IMR-90 (cell line): ENCODE measurements around the gene ZFYVE28. TPM values are rescaled to one million over a fixed set of nuclear protein-coding genes. Genes with fewer than 3 reads are reported as not detected.

Experiments used
- ATAC-seq: fragments of 200-7000 bp; cut with Tn5 transposase; 2 replicates; pipeline ENCODE4 v1.9.1; 2020; ENCODE audit warnings: low read depth, mild to moderate bottlenecking, moderate library complexity
- BruUV-seq: library from RNA; stranded (reverse); fragments of 400-500 nt; replicated peaks from 2 replicates; lab custom pipeline; 2021; lab: Mats Ljungman, UMichigan
- CTCF ChIA-PET: fragments of 300-600 bp; formaldehyde crosslinking; extraction: SDS; loops from one replicate; lab custom pipeline; 2021; ENCODE audit warnings: antibody characterized with exemption; lab: Yijun Ruan, JAX
- POLR2A ChIA-PET: fragments of 300-600 bp; sonication (Branson Sonifier 250); formaldehyde crosslinking; loops from one replicate; lab custom pipeline; 2022; ENCODE audit warnings: antibody characterized with exemption; ENCODE audit not compliant: unreplicated experiment; lab: Charles Lee
- DNase-seq: peaks from one replicate; pipeline ENCODE4 v3.0.0; 2013
- H2AFZ ChIP-seq: replicated peaks from 2 replicates; pipeline ENCODE3; 2013; ENCODE audit warnings: low read length, mild to moderate bottlenecking; ENCODE audit not compliant: poor library complexity
- H2AK5ac ChIP-seq: 2 replicates; pipeline ENCODE4 v1.6.1; 2013; ENCODE audit warnings: low read depth, low read length, inconsistent platforms
- H2AK9ac ChIP-seq: replicated peaks from 2 replicates; pipeline ENCODE3; 2013; ENCODE audit warnings: mild to moderate bottlenecking, low read depth, low read length, moderate library complexity; ENCODE audit not compliant: poor library complexity
- H2BK120ac ChIP-seq: 2 replicates; pipeline ENCODE4 v1.6.1; 2013; ENCODE audit warnings: low read depth, low read length, inconsistent platforms
- H2BK15ac ChIP-seq: 3 replicates; pipeline ENCODE4 v1.6.1; 2013; ENCODE audit warnings: low read depth, low read length, inconsistent platforms
- H2BK20ac ChIP-seq: 2 replicates; pipeline ENCODE4 v1.6.1; 2013; ENCODE audit warnings: low read depth, mild to moderate bottlenecking, inconsistent platforms, low read length, moderate library complexity
- H2BK5ac ChIP-seq: 2 replicates; pipeline ENCODE4 v1.6.1; 2013; ENCODE audit warnings: mild to moderate bottlenecking, low read depth, low read length, inconsistent platforms; ENCODE audit not compliant: poor library complexity, severe bottlenecking
- H3K14ac ChIP-seq: replicated peaks from 2 replicates; pipeline ENCODE4 v1.6.1; 2013; ENCODE audit warnings: low read depth, low read length, inconsistent platforms
- H3K18ac ChIP-seq: 2 replicates; pipeline ENCODE4 v1.6.1; 2013; ENCODE audit warnings: low read depth, low read length, control low read depth
- H3K23ac ChIP-seq: 2 replicates; pipeline ENCODE4 v1.6.1; 2013; ENCODE audit warnings: low read depth, low read length, inconsistent platforms
- H3K27ac ChIP-seq: 2 replicates; pipeline ENCODE4 v1.5.1; 2013; ENCODE audit warnings: mild to moderate bottlenecking, control low read depth, low read length; ENCODE audit not compliant: insufficient read depth
- H3K27me3 ChIP-seq: 2 replicates; pipeline ENCODE4 v1.6.1; 2013; ENCODE audit warnings: low read length; ENCODE audit not compliant: control insufficient read depth, insufficient read depth
- H3K36me3 ChIP-seq: 2 replicates; pipeline ENCODE4 v1.6.1; 2013; ENCODE audit warnings: low read length, mixed read lengths; ENCODE audit not compliant: control insufficient read depth, insufficient read depth
- H3K4ac ChIP-seq: 2 replicates; pipeline ENCODE4 v1.6.1; 2013; ENCODE audit warnings: low read depth, low read length, inconsistent platforms
- H3K4me1 ChIP-seq: 2 replicates; pipeline ENCODE4 v1.6.1; 2013; ENCODE audit warnings: low read length, mixed read lengths; ENCODE audit not compliant: control insufficient read depth, insufficient read depth
- H3K4me2 ChIP-seq: 2 replicates; pipeline ENCODE4 v1.6.1; 2013; ENCODE audit warnings: low read depth, mild to moderate bottlenecking, control low read depth, low read length, moderate library complexity
- H3K4me3 ChIP-seq: 2 replicates; pipeline ENCODE4 v1.5.1; 2013; ENCODE audit warnings: low read depth, mild to moderate bottlenecking, control low read depth, low read length, moderate library complexity; ENCODE audit not compliant: insufficient read depth
- H3K56ac ChIP-seq: 2 replicates; pipeline ENCODE4 v1.6.1; 2013; ENCODE audit warnings: low read length, inconsistent platforms; ENCODE audit not compliant: insufficient read depth; ENCODE audit errors: extremely low read depth
- H3K79me1 ChIP-seq, 2 experiments: 2 replicates each; pipeline ENCODE4 v1.6.1; 2013; ENCODE audit warnings: low read length in 2 of 2, inconsistent platforms in 1 of 2, low read depth in 1 of 2
- H3K9ac ChIP-seq: 2 replicates; pipeline ENCODE4 v1.6.1; 2013; ENCODE audit warnings: low read depth, low read length, control low read depth
- H3K9me1 ChIP-seq: 2 replicates; pipeline ENCODE4 v1.6.1; 2013; ENCODE audit warnings: low read length, inconsistent platforms; ENCODE audit not compliant: insufficient read depth
- H3K9me3 ChIP-seq: 2 replicates; pipeline ENCODE4 v1.6.1; 2013; ENCODE audit warnings: low read length; ENCODE audit not compliant: control insufficient read depth, insufficient read depth
- H4K20me1 ChIP-seq: 2 replicates; pipeline ENCODE4 v1.6.1; 2013; ENCODE audit warnings: low read length, inconsistent platforms; ENCODE audit not compliant: insufficient read depth
- H4K5ac ChIP-seq: 2 replicates; pipeline ENCODE4 v1.6.1; 2013; ENCODE audit warnings: mild to moderate bottlenecking, low read depth, low read length, control low read depth
- H4K8ac ChIP-seq, 2 experiments: 2 replicates each; pipeline ENCODE4 v1.6.1; 2013; ENCODE audit warnings: low read depth in 2 of 2, low read length in 2 of 2, control low read depth in 1 of 2, inconsistent platforms in 1 of 2
- H4K91ac ChIP-seq: 2 replicates; pipeline ENCODE4 v1.6.1; 2013; ENCODE audit warnings: low read depth, low read length, inconsistent platforms; ENCODE audit not compliant: insufficient read depth
- BHLHE40 ChIP-seq: fragments of 150-350 bp; IDR thresholded peaks from 2 replicates; pipeline ENCODE4 v1.6.1; 2016; ENCODE audit warnings: mild to moderate bottlenecking, low read depth, low read length
- CEBPB ChIP-seq: IDR thresholded peaks from 2 replicates; pipeline ENCODE4 v1.6.1; 2012; ENCODE audit warnings: low read depth, low read length, improper control_type of control experiment
- CHD1 ChIP-seq: IDR thresholded peaks from 2 replicates; pipeline ENCODE4 v1.6.1; 2012; ENCODE audit warnings: low read depth, low read length, improper control_type of control experiment
- FOS ChIP-seq: fragments of 150-350 bp; IDR thresholded peaks from 2 replicates; pipeline ENCODE4 v1.6.1; 2016; ENCODE audit warnings: low read depth, low read length
- MAFK ChIP-seq: IDR thresholded peaks from 2 replicates; pipeline ENCODE4 v1.6.1; 2012; ENCODE audit warnings: low read depth, low read length, improper control_type of control experiment
- MAZ ChIP-seq: IDR thresholded peaks from 2 replicates; pipeline ENCODE4 v1.6.1; 2012; ENCODE audit warnings: low read depth, mild to moderate bottlenecking, low read length, improper control_type of control experiment, moderate library complexity, borderline replicate concordance
- POLR2A ChIP-seq: IDR thresholded peaks from 2 replicates; pipeline ENCODE4 v1.6.1; 2012; ENCODE audit warnings: mild to moderate bottlenecking, low read depth, low read length
- RCOR1 ChIP-seq: IDR thresholded peaks from 2 replicates; pipeline ENCODE4 v1.6.1; 2012; ENCODE audit warnings: mild to moderate bottlenecking, low read length, improper control_type of control experiment; ENCODE audit not compliant: insufficient replicate concordance
- WGBS, 2 experiments: methylation state at CpG; one replicate each; pipeline versions ENCODE4 v1.1.5 to v1.1.7; 2013; ENCODE audit warnings: missing lambda C conversion rate in 2 of 2; ENCODE audit not compliant: insufficient read length in 1 of 2; ENCODE audit errors: extremely low coverage in 2 of 2; 5-methylcytosine and 5-hydroxymethylcytosine counted together
- dilution Hi-C: fragments of 300-500 bp; cut with HindIII; formaldehyde crosslinking; loops from one replicate; pipeline ENCODE4 v1.14.3; 2018; ENCODE audit warnings: low sequenced_read_pairs; ENCODE audit not compliant: unreplicated experiment
- in situ Hi-C: fragments of 300-500 bp; cut with MboI; formaldehyde crosslinking; loops from 3 replicates; pipeline ENCODE4 v1.14.3; 2019; ENCODE audit warnings: low sequenced_read_pairs, inconsistent platforms, mixed read lengths
- intact Hi-C: fragments of 100-400 bp; cut with micrococcal nuclease; formaldehyde crosslinking; loops from 2 replicates; pipeline ENCODE4 v1.10.0; 2022
- polyA plus RNA-seq, 3 experiments: library from polyadenylated mRNA; depleted of rRNA; stranded (reverse); fragments of >200 nt; gene quantifications; 2 replicates each; pipeline ENCODE4 v1.2.3, GENCODE V29; 2012; ENCODE audit warnings: low replicate concordance in 1 of 3
- total RNA-seq: library from RNA; depleted of rRNA; stranded (reverse); fragments of >200 nt; gene quantifications from 2 replicates; pipeline ENCODE4 v1.2.3, GENCODE V29; 2012
- TF ChIP-seq, protein P1 (sequence below): fragments of 150-350 bp; IDR thresholded peaks from 2 replicates; pipeline ENCODE4 v1.6.1; 2017; ENCODE audit warnings: mild to moderate bottlenecking, antibody characterized with exemption, low read length, low read depth
- TF ChIP-seq, protein P2 (sequence below): conservative IDR thresholded peaks from 2 replicates; pipeline ENCODE4 v1.5.1; 2012; ENCODE audit warnings: mild to moderate bottlenecking, low read depth, low read length, improper control_type of control experiment
- TF ChIP-seq, protein P3 (sequence below): fragments of 150-350 bp; IDR thresholded peaks from 2 replicates; pipeline ENCODE4 v1.6.1; 2016; ENCODE audit warnings: low read depth, mild to moderate bottlenecking, low read length, moderate library complexity, borderline replicate concordance

ZFYVE28 gene
- total and polyA plus RNA-seq, 2 of the 4 experiments (the other 2 are of a cell fraction): 0.36 to 1.2 TPM

DNA sequence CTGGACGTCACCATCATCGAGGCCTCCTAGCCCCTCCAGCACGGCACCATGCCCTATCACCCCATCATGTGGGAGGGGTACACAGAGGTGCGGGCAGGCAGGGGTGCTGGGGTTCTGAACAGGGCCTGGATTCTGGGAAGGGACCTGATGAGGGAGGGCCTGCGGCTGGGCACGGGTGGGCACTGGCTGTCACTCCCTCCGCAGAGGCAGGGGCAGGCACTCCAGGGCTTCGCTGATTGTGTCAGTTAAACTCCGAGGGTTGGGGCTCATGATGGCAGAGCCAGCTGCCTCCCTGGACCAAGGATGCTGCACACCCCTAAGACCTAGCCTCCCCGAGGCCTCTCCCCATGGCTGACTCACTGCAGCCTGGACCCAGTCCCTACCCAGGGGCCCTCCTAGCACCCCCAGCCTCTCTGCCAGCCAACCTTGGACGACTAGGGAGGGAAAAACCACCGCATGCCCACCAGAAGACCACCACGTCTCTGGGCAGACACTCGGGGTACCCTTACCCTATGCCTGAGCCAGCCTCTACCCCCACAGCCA lies 45.9 kb downstream of the ZFYVE28 start:
- intact Hi-C loops (no loop called here), in situ Hi-C loops (no loop called here), dilution Hi-C loops (no loop called here)
- no peak overlapping the region for H3K56ac ChIP-seq
- ATAC-seq (no peak), DNase-seq (no peak)
- no peak overlapping the region for H3K27ac ChIP-seq
- BruUV-seq: no TSS peak
- H4K8ac ChIP-seq: no peak overlapping the region
- H3K14ac ChIP-seq: no peak overlapping the region
- H2AK5ac ChIP-seq: no peak overlapping the region
- CTCF ChIA-PET: no interaction called here
- H3K4ac ChIP-seq: no peak overlapping the region
- no peak overlapping the region for H3K18ac ChIP-seq
- H2BK20ac ChIP-seq: no peak overlapping the region
- peak overlapping the region; percentile 25 for H2AFZ ChIP-seq
- no peak overlapping the region for H4K5ac ChIP-seq
- peaks cover 9% of the 10 kb centered on the region; the same call in 1 of the 2 replicates for H3K9me3 ChIP-seq
- H3K23ac ChIP-seq: no peak overlapping the region
- no peak overlapping the region for H2BK5ac ChIP-seq
- no peak overlapping the region for H3K4me3 ChIP-seq
- H2AK9ac ChIP-seq: no peak overlapping the region
- no peaks in the 10 kb centered on the region for H4K20me1 ChIP-seq
- no peak overlapping the region for H3K4me2 ChIP-seq
- POLR2A ChIA-PET: no interaction called here
- 79% methylated on average over 3 of the region's 14 CpGs; no CpG with 5 or more reads in 1 of the 2 experiments for WGBS, 2 experiments
- no peaks in the 10 kb centered on the region for H3K79me1 ChIP-seq
- H2BK120ac ChIP-seq: no peak overlapping the region
- H3K27me3 ChIP-seq: peaks cover 27% of the 10 kb centered on the region
- H2BK15ac ChIP-seq: no peak overlapping the region
- no peaks in the 10 kb centered on the region for H3K36me3 ChIP-seq
- no peak overlapping the region for H3K9ac ChIP-seq
- no peaks in the 10 kb centered on the region for H3K9me1 ChIP-seq
- H3K4me1 ChIP-seq: no peaks in the 10 kb centered on the region
- TF ChIP-seq, protein P1, sequence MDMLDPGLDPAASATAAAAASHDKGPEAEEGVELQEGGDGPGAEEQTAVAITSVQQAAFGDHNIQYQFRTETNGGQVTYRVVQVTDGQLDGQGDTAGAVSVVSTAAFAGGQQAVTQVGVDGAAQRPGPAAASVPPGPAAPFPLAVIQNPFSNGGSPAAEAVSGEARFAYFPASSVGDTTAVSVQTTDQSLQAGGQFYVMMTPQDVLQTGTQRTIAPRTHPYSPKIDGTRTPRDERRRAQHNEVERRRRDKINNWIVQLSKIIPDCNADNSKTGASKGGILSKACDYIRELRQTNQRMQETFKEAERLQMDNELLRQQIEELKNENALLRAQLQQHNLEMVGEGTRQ: no peak
- TF ChIP-seq, protein P2, sequence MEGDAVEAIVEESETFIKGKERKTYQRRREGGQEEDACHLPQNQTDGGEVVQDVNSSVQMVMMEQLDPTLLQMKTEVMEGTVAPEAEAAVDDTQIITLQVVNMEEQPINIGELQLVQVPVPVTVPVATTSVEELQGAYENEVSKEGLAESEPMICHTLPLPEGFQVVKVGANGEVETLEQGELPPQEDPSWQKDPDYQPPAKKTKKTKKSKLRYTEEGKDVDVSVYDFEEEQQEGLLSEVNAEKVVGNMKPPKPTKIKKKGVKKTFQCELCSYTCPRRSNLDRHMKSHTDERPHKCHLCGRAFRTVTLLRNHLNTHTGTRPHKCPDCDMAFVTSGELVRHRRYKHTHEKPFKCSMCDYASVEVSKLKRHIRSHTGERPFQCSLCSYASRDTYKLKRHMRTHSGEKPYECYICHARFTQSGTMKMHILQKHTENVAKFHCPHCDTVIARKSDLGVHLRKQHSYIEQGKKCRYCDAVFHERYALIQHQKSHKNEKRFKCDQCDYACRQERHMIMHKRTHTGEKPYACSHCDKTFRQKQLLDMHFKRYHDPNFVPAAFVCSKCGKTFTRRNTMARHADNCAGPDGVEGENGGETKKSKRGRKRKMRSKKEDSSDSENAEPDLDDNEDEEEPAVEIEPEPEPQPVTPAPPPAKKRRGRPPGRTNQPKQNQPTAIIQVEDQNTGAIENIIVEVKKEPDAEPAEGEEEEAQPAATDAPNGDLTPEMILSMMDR: no peak
- TF ChIP-seq MAFK (no peak), FOS (no peak), RCOR1 (no peak), CEBPB (no peak), CHD1 (no peak), BHLHE40 (no peak), POLR2A (no peak), MAZ (no peak)
- TF ChIP-seq, protein P3, sequence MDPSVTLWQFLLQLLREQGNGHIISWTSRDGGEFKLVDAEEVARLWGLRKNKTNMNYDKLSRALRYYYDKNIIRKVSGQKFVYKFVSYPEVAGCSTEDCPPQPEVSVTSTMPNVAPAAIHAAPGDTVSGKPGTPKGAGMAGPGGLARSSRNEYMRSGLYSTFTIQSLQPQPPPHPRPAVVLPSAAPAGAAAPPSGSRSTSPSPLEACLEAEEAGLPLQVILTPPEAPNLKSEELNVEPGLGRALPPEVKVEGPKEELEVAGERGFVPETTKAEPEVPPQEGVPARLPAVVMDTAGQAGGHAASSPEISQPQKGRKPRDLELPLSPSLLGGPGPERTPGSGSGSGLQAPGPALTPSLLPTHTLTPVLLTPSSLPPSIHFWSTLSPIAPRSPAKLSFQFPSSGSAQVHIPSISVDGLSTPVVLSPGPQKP: no peak
- no peak overlapping the region for H4K91ac ChIP-seq
